Lower lobe of right lung (tissue), 2 donors: Measurements from ENCODE around the gene PPEF1. TPM values are rescaled to one million over a fixed set of nuclear protein-coding genes. Genes with fewer than 3 reads are reported as not detected.

Experiments used
- ATAC-seq, 2 donors: fragments of 200-7000 bp; cut with Tn5 transposase; one replicate each; pipeline ENCODE4 v1.9.1; 2020 to 2022; ENCODE audit warnings: mild to moderate bottlenecking in 2 of 2, moderate library complexity in 2 of 2
- DNase-seq: peaks from one replicate; pipeline ENCODE4 v3.0.0-alpha.2; 2020
- H3K27ac ChIP-seq: fragments of 200-600 bp; one replicate; pipeline ENCODE4 v1.8.0; 2022
- H3K27me3 ChIP-seq: fragments of 200-600 bp; one replicate; pipeline ENCODE4 v1.8.0; 2022; ENCODE audit warnings: low read depth
- H3K36me3 ChIP-seq: fragments of 200-600 bp; one replicate; pipeline ENCODE4 v1.8.0; 2022; ENCODE audit warnings: mild to moderate bottlenecking
- H3K4me1 ChIP-seq: fragments of 200-600 bp; one replicate; pipeline ENCODE4 v1.8.0; 2022
- H3K4me3 ChIP-seq: fragments of 200-600 bp; one replicate; pipeline ENCODE4 v1.8.0; 2022; ENCODE audit warnings: mild to moderate bottlenecking
- H3K9me3 ChIP-seq: fragments of 200-600 bp; one replicate; pipeline ENCODE4 v1.8.0; 2022
- CTCF ChIP-seq: fragments of 200-600 bp; IDR thresholded peaks from one replicate; pipeline ENCODE4 v1.8.0; 2022; ENCODE audit warnings: antibody characterized with exemption, mild to moderate bottlenecking
- intact Hi-C: fragments of 100-400 bp; cut with DNase I; formaldehyde crosslinking; loops from one replicate; pipeline ENCODE4 v1.11.0; 2022
- total RNA-seq: library from RNA; stranded (reverse); fragmentation: NEBNext Ultra II Directional; extraction: Animal tissue kit (Norgen Biotek cat#: 25700); gene quantifications from one replicate; pipeline ENCODE4 v1.2.1, GENCODE V29; 2021
- donor health status: DM: no; HTN: yes; CAD: no; lungs with severe emphysema.

PPEF1 gene
- total RNA-seq, 1 donor from 2014 or later = 0.71 TPM

- Histone ChIP-seq H3K4me1 (no peaks in the 10 kb centered on the region), H3K27ac (no peak overlapping the region), H3K9me3 (no peaks in the 10 kb centered on the region), H3K36me3 (no peaks in the 10 kb centered on the region), H3K4me3 (no peak overlapping the region), H3K27me3 (no peaks in the 10 kb centered on the region)
- no peak for DNase-seq
- intact Hi-C loops = no loop called here
- TF ChIP-seq CTCF = no peak
- ATAC-seq = no peak
These were observed 85.4 kb downstream of the PPEF1 start for GRCh38 chrX:18792828-18793227.

- intact Hi-C loops = no loop called here
- H3K4me3 ChIP-seq = no peak overlapping the region
- no peak for ATAC-seq
- no peak for TF ChIP-seq CTCF
- H3K27me3 ChIP-seq = no peaks in the 10 kb centered on the region
- H3K27ac ChIP-seq = no peak overlapping the region
- no peak for DNase-seq
- no peaks in the 10 kb centered on the region for H3K4me1 ChIP-seq
- H3K9me3 ChIP-seq = no peaks in the 10 kb centered on the region
- H3K36me3 ChIP-seq = no peaks in the 10 kb centered on the region
These were observed 86.2 kb downstream of the PPEF1 start for GRCh38 chrX:18793601-18794089.

GRCh38 chrX:18797141-18797540, 89.7 kb downstream of the PPEF1 start:
- Histone ChIP-seq H3K27ac (no peak overlapping the region), H3K9me3 (no peaks in the 10 kb centered on the region), H3K27me3 (no peaks in the 10 kb centered on the region), H3K4me3 (no peak overlapping the region), H3K4me1 (no peaks in the 10 kb centered on the region), H3K36me3 (no peaks in the 10 kb centered on the region)
- DNase-seq (no peak), ATAC-seq (no peak)
- no peak for TF ChIP-seq CTCF
- intact Hi-C loops = no loop called here

- no peaks in the 10 kb centered on the region for H3K27me3 ChIP-seq
- H3K9me3 ChIP-seq = no peaks in the 10 kb centered on the region
- intact Hi-C loops = no loop called here
- H3K36me3 ChIP-seq = no peaks in the 10 kb centered on the region
- ATAC-seq = no peak
- TF ChIP-seq CTCF = no peak
- DNase-seq = no peak
- no peak overlapping the region for H3K27ac ChIP-seq
- no peak overlapping the region for H3K4me3 ChIP-seq
- no peaks in the 10 kb centered on the region for H3K4me1 ChIP-seq
These were observed 92.5 kb downstream of the PPEF1 start for GRCh38 chrX:18799911-18800310.

- DNase-seq (no peak), ATAC-seq (no peak)
- no peak overlapping the region for H3K27ac ChIP-seq
- H3K27me3 ChIP-seq = no peaks in the 10 kb centered on the region
- no peaks in the 10 kb centered on the region for H3K9me3 ChIP-seq
- no peaks in the 10 kb centered on the region for H3K36me3 ChIP-seq
- intact Hi-C loops = no loop called here
- no peak for TF ChIP-seq CTCF
- no peak overlapping the region for H3K4me3 ChIP-seq
- no peaks in the 10 kb centered on the region for H3K4me1 ChIP-seq
These were observed 102.2 kb downstream of the PPEF1 start for GRCh38 chrX:18809641-18810040.

GRCh38 chrX:18810416-18810815, 103.0 kb downstream of the PPEF1 start:
- Histone ChIP-seq H3K4me1 (no peaks in the 10 kb centered on the region), H3K36me3 (no peaks in the 10 kb centered on the region), H3K27me3 (no peaks in the 10 kb centered on the region), H3K9me3 (no peaks in the 10 kb centered on the region), H3K4me3 (no peak overlapping the region), H3K27ac (no peak overlapping the region)
- no peak for ATAC-seq
- no peak for TF ChIP-seq CTCF
- intact Hi-C loops = no loop called here
- no peak for DNase-seq
